ENCODE data around the gene AMN1.

Gene AMN1

DNA sequence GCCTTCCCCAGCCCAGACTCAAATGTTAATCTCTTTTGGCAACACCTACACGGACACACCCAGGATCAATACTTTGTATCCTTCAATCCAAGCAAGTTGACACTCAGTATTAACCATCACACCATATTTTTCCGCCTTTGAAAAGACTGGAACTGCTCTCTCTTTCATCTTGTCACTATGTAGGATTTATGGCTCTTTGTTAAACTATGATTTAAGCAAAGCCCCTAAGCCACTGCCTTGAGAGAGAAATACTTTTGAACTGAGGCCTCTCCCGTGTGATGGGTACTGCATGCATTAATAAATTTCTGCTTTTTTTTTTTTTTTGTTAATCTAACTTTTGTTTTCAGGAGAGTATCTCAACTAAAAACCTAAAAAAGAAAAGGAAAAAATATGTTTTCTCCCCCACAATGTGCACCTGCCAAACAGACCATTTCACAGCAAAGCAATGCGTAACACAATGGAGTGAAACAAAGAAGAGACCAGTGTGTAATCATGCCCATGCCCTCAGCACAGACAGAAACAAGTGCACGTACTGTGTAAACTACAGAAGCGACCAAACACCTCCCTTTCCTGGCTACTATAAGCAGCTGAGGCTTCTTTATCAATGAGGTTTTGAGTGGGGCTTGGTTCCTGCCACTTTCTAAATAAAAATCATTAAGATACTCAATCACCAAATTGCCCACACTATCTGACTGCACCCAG is 97.6 kb downstream of the AMN1 start:
- no peak for DNase-seq (ENCODE audit: low read depth)

DNA sequence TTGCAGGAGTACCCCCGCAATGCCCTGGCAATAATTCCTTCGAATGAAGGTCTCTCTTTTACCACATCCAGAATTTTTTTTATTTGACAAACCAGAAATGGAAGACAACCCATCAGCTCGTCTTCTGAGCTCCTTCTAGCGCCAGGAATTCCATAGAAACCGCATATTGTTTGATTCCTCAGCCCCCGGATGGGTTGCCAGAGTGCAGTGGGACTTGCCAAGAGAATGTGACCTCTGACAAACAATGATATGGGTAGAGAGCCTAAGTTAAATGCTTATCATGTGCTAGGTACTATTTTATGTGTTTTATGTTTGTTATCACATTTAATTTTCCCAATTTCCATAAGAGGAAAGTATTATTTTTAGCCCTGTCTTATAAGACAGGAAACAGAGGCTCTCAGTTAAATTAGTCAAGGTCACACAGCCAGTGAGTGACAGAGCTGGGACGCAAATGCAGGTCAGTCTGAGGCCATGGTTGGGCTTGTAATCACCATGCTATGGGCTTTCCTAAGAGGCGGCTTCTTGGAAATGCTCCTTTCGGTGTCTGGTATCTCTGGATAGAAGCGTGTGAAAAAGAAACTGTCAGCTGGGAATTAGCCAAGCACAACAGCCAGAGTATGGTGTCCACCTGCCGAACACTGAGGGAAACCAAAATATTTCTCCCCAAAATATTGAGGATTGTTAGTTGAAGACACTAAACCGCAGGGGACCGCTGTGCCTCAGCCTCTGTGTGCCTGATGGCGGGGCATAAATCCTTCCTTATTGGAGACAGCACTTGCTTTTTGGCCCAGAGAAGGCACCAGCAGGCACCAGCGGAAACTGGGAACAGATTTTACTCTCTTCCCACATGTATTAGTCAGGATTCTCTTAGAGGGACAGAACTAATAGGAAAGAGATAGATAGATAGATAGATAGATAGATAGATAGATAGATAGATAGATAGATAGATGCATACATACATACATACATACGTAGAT is 98.8 kb downstream of the AMN1 start:
- no peak for DNase-seq (ENCODE audit: low read depth)

DNA sequence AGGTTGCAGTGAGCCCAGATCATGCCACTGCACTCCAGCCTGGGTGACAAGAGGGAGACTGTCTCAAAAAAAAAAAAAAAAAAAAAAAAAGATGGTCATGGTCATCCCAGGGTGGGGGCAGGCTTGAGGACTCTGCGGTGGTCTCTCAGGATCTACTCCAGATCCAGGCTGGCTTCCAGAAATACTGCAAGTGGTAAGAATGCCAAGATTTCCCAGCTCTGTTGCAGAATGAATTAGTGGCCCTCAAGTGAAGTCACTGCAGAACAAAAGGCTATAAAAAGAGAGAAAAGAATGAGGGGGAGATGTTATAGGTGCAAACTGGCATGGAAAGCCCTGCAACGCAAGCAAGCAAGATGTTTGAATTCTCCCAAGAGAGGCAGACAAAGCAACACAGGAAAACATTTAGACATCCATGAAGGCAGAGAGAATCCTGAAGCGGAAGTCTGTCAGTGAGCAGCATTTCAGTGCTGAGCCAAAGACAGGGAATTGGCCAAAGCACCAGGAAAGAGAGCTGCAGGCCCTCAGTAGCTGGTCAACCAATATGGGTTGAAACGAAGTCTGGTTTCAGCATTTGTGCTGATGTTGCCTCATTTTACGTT is 101.3 kb downstream of the AMN1 start:
- DNase-seq (ENCODE audit: low read depth) = no peak

DNA sequence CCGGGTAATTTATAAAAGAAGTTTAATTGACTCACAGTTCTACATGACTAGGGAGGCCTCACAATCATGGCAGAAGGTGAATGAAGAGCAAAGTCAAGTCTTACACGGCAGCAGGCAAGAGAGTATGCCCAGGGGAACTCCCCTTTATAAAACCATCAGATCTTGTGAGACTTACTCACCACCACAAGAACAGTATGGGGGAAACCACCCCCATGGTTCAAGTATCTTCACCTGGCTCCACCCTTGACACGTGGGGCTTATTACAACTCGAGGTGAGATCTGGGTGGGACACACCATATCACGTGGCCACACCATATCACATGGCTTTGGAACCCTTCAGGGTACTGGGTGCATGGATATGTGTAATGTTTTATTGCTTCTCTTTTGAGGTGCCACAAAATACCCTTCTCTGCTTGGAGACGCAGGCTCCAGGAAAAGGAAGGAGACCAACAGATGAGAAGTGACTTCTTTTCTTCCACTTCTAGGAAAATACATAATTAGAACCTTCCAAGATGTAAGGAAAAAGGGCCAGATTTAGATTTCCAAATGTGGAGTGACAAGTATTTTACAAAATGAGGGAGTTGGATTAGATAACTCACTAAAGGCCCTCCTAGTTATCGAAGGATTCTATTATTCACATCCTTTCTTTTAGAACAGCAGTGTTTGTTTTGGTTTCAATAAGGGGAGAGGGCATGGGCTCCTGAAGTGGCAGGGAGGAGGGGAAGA is 102.4 kb downstream of the AMN1 start:
- no peak for DNase-seq (ENCODE audit: low read depth)

DNA sequence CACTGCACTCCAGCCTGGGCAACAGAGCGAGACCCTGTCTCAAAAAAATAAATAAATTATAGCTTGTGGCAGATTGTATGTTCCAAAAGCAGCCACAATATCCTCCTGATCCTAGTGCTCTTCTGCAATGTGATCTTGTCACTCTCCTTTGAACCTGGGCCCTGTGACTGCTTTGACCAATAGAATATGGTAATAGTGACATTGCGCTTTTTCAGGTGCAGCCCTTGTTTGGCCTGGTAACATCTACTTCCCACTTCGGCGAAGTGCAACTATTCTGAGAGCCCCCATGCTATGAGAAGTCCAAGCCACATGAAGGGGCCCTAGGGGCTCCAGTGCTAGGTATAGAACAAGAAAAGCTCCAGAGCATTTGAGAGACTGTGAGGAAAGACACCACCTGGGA is 106.8 kb downstream of the AMN1 start:
- no peak for DNase-seq (ENCODE audit: low read depth)
